GM23338 (cell line): ENCODE results near the gene OGN. TPM values are rescaled to one million over a fixed set of nuclear protein-coding genes. Genes with fewer than 3 reads are reported as not detected.

Experiments
- ATAC-seq: fragments of 200-7000 bp; cut with Tn5 transposase; 3 replicates; pipeline ENCODE4 v1.9.1; 2020
- DNase-seq: peaks from one replicate; pipeline ENCODE4 v3.0.0-alpha.2; 2015; ENCODE audit warnings: low spot score
- H2AFZ ChIP-seq: fragments of 200-600 bp; sonication (generic); 2 replicates; pipeline ENCODE4 v1.8.0; 2016; ENCODE audit warnings: antibody characterized with exemption, mild to moderate bottlenecking, moderate library complexity
- H3F3A ChIP-seq: fragments of 200-600 bp; sonication (generic); replicated peaks from 2 replicates; pipeline ENCODE4 v1.8.0; 2017; ENCODE audit warnings: antibody characterized with exemption, mixed run types, low read depth
- H3K27ac ChIP-seq: fragments of 200-600 bp; sonication (generic); 2 replicates; pipeline ENCODE4 v1.6.1; 2016; ENCODE audit warnings: low read depth
- H3K27me3 ChIP-seq: fragments of 200-600 bp; sonication (generic); 2 replicates; pipeline ENCODE4 v1.8.0; 2016; ENCODE audit warnings: mild to moderate bottlenecking, mixed run types, moderate library complexity; ENCODE audit not compliant: insufficient read depth
- H3K36me3 ChIP-seq: fragments of 200-600 bp; sonication (generic); 2 replicates; pipeline ENCODE4 v1.8.0; 2016; ENCODE audit warnings: mild to moderate bottlenecking; ENCODE audit not compliant: insufficient read depth
- H3K4me1 ChIP-seq: fragments of 200-600 bp; sonication (generic); 2 replicates; pipeline ENCODE4 v1.8.0; 2016; ENCODE audit warnings: mild to moderate bottlenecking, moderate library complexity; ENCODE audit not compliant: insufficient read depth
- H3K4me2 ChIP-seq: fragments of 200-600 bp; sonication (generic); 2 replicates; pipeline ENCODE4 v1.7.1; 2017; ENCODE audit warnings: mixed run types
- H3K4me3 ChIP-seq: fragments of 200-600 bp; sonication (generic); 2 replicates; pipeline ENCODE4 v1.6.1; 2016; ENCODE audit warnings: mixed run types
- H3K79me2 ChIP-seq: fragments of 200-600 bp; sonication (generic); replicated peaks from 2 replicates; pipeline ENCODE4 v1.8.0; 2017; ENCODE audit warnings: mild to moderate bottlenecking; ENCODE audit not compliant: insufficient read depth
- H3K9me2 ChIP-seq: fragments of 200-600 bp; sonication (generic); 2 replicates; pipeline ENCODE4 v1.8.0; 2017; ENCODE audit not compliant: insufficient read depth
- H4K20me1 ChIP-seq: fragments of 200-600 bp; sonication (generic); replicated peaks from 2 replicates; pipeline ENCODE4 v1.8.0; 2017; ENCODE audit warnings: mild to moderate bottlenecking; ENCODE audit not compliant: insufficient read depth
- H3K27ac Mint-ChIP-seq: 2 replicates; pipeline ENCODE4 v1.8.0; 2020; ENCODE audit warnings: inconsistent platforms, mild to moderate bottlenecking, moderate library complexity, mixed read lengths
- H3K27me3 Mint-ChIP-seq: 3 replicates; pipeline ENCODE4 v1.8.0; 2022; ENCODE audit warnings: low read depth, mild to moderate bottlenecking, moderate library complexity, mixed read lengths, inconsistent platforms; ENCODE audit not compliant: insufficient read depth, poor library complexity
- H3K36me3 Mint-ChIP-seq: 3 replicates; pipeline ENCODE4 v1.8.0; 2021; ENCODE audit warnings: low read depth, mild to moderate bottlenecking, inconsistent platforms, moderate library complexity, mixed read lengths
- H3K4me1 Mint-ChIP-seq: 3 replicates; pipeline ENCODE4 v1.8.0; 2020; ENCODE audit warnings: mild to moderate bottlenecking, inconsistent platforms, mixed read lengths
- H3K4me3 Mint-ChIP-seq: 3 replicates; pipeline ENCODE4 v1.8.0; 2021; ENCODE audit warnings: moderate library complexity, mild to moderate bottlenecking, inconsistent platforms, mixed read lengths
- H3K9me3 Mint-ChIP-seq: 3 replicates; pipeline ENCODE4 v1.8.0; 2020; ENCODE audit warnings: moderate library complexity, mild to moderate bottlenecking, inconsistent platforms, mixed read lengths
- CREB1 ChIP-seq: fragments of 250-450 bp; sonication (Bioruptor Pico); IDR thresholded peaks from 2 replicates; pipeline ENCODE4 v1.5.0; 2020; ENCODE audit warnings: low read depth, mild to moderate bottlenecking, moderate library complexity
- CTCF ChIP-seq, 2 experiments: fragments of 200-600 bp in 1 of 2; sonication (generic) in 1 of 2; conservative IDR thresholded peaks; 2 replicates each; pipeline versions ENCODE4 v1.5.1 to v1.6.1; 2016 to 2017; ENCODE audit warnings: antibody characterized with exemption in 2 of 2, low read depth in 2 of 2, mild to moderate bottlenecking in 2 of 2, moderate library complexity in 1 of 2
- ETS1 ChIP-seq: IDR thresholded peaks from 2 replicates; pipeline ENCODE4 v1.6.1; 2016; ENCODE audit warnings: antibody characterized with exemption
- EZH2phosphoT487 ChIP-seq: fragments of 200-600 bp; sonication (generic); IDR thresholded peaks from one replicate; pipeline ENCODE4 v1.8.1; 2018; ENCODE audit warnings: antibody characterized with exemption; ENCODE audit not compliant: unreplicated experiment
- JUNB ChIP-seq: IDR thresholded peaks from one replicate; pipeline ENCODE4 v1.6.1; 2016; ENCODE audit warnings: antibody characterized with exemption; ENCODE audit not compliant: unreplicated experiment
- NANOG ChIP-seq: IDR thresholded peaks from 2 replicates; pipeline ENCODE4 v1.6.1; 2016; ENCODE audit warnings: antibody characterized with exemption, borderline replicate concordance
- POLR2AphosphoS5 ChIP-seq: IDR thresholded peaks from 2 replicates; pipeline ENCODE4 v1.6.1; 2016; ENCODE audit warnings: antibody characterized with exemption, low read depth
- ZNF114 ChIP-seq: fragments of 250-450 bp; sonication (Bioruptor Pico); IDR thresholded peaks from 2 replicates; pipeline ENCODE4 v1.5.0; 2020; ENCODE audit warnings: mild to moderate bottlenecking, moderate library complexity
- ZNF462 ChIP-seq: fragments of 250-450 bp; sonication (Bioruptor Pico); IDR thresholded peaks from 2 replicates; pipeline ENCODE4 v1.5.0; 2020; ENCODE audit warnings: mild to moderate bottlenecking, moderate library complexity
- polyA plus RNA-seq: library from polyadenylated mRNA; unstranded; fragments of >200 nt; fragmentation: Nextera tagmentation; extraction: Ambion mirVana; gene quantifications from 2 replicates; pipeline ENCODE4 v1.2.1, GENCODE V29; 2016
- total RNA-seq: library from RNA; depleted of rRNA; stranded (reverse); fragments of >200 nt; shearing (Covaris generic); gene quantifications from 2 replicates; pipeline ENCODE4 v1.2.3, GENCODE V29; 2014
- TF ChIP-seq, protein P1 (sequence below): IDR thresholded peaks from one replicate; pipeline ENCODE4 v1.6.1; 2018; ENCODE audit warnings: antibody characterized with exemption; ENCODE audit not compliant: unreplicated experiment

OGN gene
- total and polyA plus RNA-seq, 2 experiments from 2014 or later: 2.5 TPM; not detected in 1

DNA sequence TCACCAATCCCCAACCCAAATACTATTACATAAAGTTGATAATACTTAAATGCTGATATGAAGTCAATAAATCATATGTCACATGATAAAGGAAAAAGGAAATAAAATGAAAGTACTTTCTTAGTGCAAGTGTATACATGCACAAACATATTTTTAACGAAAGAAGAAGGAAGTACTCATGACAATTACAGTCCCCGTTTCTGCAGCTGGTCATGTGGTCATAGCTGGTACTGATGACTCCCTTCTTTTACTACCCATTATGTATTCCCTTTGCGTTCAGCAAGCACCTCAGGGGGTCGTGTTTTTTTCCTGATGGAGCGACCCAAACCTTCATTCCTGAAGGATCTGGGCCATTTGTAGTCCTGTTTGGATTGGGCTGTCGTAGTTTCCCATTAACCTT lies 51.3 kb downstream of the OGN start:
- TF ChIP-seq POLR2AphosphoS5 (no peak), NANOG (no peak), EZH2phosphoT487 (no peak)
- no peak overlapping the region for H3K27ac ChIP-seq
- H3K9me2 ChIP-seq: no peaks in the 10 kb centered on the region
- H3K4me1 ChIP-seq: no peaks in the 10 kb centered on the region
- no peak overlapping the region for H2AFZ ChIP-seq
- Mint-ChIP-seq H3K4me1 (no peaks in the 10 kb centered on the region), H3K9me3 (peaks cover 19% of the 10 kb centered on the region), H3K36me3 (peaks cover 44% of the 10 kb centered on the region), H3K27ac (no peak overlapping the region), H3K27me3 (no peaks in the 10 kb centered on the region), H3K4me3 (no peak overlapping the region)
- H3K27me3 ChIP-seq: no peaks in the 10 kb centered on the region
- ATAC-seq (no peak), DNase-seq (no peak)
- H3F3A ChIP-seq: no peaks in the 10 kb centered on the region
- no peaks in the 10 kb centered on the region for H4K20me1 ChIP-seq
- no peaks in the 10 kb centered on the region; the same call in 1 of the 2 replicates for H3K36me3 ChIP-seq
- no peak overlapping the region for H3K4me3 ChIP-seq
- H3K79me2 ChIP-seq: no peaks in the 10 kb centered on the region
- no peak overlapping the region for H3K4me2 ChIP-seq

GRCh38 chr9:92350740-92351133 lies 53.6 kb downstream of the OGN start:
- no peak for DNase-seq
- H3K4me3 ChIP-seq: no peak overlapping the region
- no peaks in the 10 kb centered on the region for H3K27me3 ChIP-seq
- no peak for ATAC-seq
- no peak overlapping the region for H3K27ac ChIP-seq
- Mint-ChIP-seq H3K27ac (no peak overlapping the region), H3K9me3 (peaks cover 4% of the 10 kb centered on the region; the same call in 2 of the 3 replicates), H3K4me1 (no peaks in the 10 kb centered on the region), H3K27me3 (no peaks in the 10 kb centered on the region), H3K36me3 (peaks cover 29% of the 10 kb centered on the region), H3K4me3 (no peak overlapping the region)
- H3K9me2 ChIP-seq: no peaks in the 10 kb centered on the region
- H3F3A ChIP-seq: no peaks in the 10 kb centered on the region
- no peaks in the 10 kb centered on the region for H4K20me1 ChIP-seq
- H2AFZ ChIP-seq: no peak overlapping the region
- H3K36me3 ChIP-seq: no peaks in the 10 kb centered on the region
- no peaks in the 10 kb centered on the region for H3K79me2 ChIP-seq
- no peak overlapping the region for H3K4me2 ChIP-seq
- H3K4me1 ChIP-seq: no peaks in the 10 kb centered on the region
- no peak for TF ChIP-seq NANOG
- TF ChIP-seq ZNF114: no peak
- TF ChIP-seq ETS1: no peak
- TF ChIP-seq CTCF (conservative IDR thresholded peaks at IDR 0.05; ENCODE audit: low read depth in 2 of 2): no peak
- TF ChIP-seq JUNB: no peak
- no peak for TF ChIP-seq CREB1 (CRISPR knock-in tag)
- no peak for TF ChIP-seq EZH2phosphoT487
- TF ChIP-seq, protein P1, sequence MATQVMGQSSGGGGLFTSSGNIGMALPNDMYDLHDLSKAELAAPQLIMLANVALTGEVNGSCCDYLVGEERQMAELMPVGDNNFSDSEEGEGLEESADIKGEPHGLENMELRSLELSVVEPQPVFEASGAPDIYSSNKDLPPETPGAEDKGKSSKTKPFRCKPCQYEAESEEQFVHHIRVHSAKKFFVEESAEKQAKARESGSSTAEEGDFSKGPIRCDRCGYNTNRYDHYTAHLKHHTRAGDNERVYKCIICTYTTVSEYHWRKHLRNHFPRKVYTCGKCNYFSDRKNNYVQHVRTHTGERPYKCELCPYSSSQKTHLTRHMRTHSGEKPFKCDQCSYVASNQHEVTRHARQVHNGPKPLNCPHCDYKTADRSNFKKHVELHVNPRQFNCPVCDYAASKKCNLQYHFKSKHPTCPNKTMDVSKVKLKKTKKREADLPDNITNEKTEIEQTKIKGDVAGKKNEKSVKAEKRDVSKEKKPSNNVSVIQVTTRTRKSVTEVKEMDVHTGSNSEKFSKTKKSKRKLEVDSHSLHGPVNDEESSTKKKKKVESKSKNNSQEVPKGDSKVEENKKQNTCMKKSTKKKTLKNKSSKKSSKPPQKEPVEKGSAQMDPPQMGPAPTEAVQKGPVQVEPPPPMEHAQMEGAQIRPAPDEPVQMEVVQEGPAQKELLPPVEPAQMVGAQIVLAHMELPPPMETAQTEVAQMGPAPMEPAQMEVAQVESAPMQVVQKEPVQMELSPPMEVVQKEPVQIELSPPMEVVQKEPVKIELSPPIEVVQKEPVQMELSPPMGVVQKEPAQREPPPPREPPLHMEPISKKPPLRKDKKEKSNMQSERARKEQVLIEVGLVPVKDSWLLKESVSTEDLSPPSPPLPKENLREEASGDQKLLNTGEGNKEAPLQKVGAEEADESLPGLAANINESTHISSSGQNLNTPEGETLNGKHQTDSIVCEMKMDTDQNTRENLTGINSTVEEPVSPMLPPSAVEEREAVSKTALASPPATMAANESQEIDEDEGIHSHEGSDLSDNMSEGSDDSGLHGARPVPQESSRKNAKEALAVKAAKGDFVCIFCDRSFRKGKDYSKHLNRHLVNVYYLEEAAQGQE: no peak
- TF ChIP-seq ZNF462: no peak
